Activated T-cell treated with anti-CD3 and anti-CD28 coated beads, Interleukin-2, amount 50 U/mL, for 1 hour (primary cell): Measurements from ENCODE around the gene INPP5A.
"Not testable (repeated sequence)": the region's sequence is repeated elsewhere in the genome, so short reads cannot be mapped to it uniquely, and the experiment has no call there.

Experiments
- DNase-seq: peaks from one replicate; pipeline ENCODE4 v3.0.0-alpha.2; 2020

The INPP5A gene, protein sequence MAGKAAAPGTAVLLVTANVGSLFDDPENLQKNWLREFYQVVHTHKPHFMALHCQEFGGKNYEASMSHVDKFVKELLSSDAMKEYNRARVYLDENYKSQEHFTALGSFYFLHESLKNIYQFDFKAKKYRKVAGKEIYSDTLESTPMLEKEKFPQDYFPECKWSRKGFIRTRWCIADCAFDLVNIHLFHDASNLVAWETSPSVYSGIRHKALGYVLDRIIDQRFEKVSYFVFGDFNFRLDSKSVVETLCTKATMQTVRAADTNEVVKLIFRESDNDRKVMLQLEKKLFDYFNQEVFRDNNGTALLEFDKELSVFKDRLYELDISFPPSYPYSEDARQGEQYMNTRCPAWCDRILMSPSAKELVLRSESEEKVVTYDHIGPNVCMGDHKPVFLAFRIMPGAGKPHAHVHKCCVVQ

DNA sequence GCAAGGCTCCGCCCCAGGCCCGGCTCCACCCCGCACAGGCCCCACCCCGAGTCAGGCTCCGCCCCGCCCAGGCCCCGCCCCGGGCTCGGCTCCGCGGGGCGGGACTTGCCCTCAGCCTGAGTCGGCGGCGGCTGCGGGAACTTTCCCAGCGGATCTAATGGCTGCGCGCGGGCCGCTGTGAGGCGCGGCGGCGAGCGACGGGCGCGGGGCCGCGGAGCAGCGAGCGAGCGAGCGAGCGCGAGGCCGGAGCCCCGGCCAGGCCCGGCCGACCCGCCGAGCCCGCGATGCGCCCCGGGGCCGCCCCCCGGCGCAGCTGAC lies at the start of gene INPP5A:
INPP5A (plus strand) TSS at position 104 of the 318 bp plus-strand sequence. CDS start 310 bp downstream, outside the sequence.
- DNase-seq: no peak

DNA sequence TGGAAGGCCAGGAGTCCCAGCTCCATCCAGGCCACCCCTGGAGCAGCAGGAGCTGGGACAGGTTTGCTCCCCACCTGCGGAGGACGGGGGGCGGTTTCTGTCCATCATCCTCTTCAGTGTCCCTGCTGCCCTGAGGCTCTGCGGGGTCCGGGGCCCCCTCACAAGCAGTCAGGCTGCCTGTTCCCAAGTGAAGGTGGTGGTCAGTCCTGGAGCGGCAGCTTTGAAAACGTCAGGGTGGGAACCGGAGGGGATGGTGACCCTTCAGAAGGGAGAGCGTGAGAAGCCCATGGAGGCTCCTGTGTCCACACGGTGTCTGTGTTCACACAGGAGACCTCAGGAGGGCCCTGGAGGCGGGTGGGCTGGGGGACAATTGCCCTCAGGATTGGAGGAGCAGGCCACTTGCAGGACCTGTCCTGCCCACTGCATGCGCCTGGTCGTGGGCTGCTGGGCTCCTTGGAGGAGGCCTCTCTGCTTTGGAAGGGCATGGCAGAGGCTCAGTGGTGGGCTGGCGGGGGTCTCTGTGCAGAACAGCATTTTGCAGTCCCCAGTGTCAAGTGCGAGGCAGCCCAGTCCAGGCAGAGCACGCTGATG lies 49.3 kb upstream of the INPP5A start:
- no peak for DNase-seq

DNA sequence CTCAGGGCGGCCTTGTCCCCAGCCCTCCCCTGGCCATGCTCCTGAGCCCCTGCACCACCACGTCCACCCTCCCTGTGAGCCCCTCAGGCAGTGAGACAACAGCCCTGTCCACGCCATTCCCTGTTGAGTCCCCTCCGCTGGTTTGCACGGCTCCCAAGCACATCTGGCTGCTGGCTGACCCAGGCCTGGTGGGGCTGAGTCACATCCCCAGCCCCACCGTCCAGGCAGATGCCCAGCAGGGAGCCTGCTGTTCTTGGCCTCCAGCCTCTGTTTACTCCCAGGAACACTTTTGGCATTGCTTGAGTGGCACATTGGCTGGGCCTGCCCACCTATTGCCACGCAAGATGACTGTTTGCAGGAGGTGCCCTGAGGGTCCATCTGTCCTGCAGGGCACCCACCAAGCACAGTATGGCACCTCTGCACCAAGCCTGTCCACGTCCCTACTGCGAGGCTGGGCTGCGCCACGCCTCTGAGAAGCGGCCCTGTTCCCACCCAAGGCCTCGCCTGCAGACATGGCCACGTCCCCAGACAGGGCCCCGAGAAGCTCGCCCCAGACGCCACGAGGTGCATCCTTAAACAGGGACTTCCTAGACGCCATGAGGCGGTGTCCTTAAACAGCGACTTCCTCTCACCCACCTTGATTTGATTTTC lies 48.4 kb upstream of the INPP5A start:
- DNase-seq: no peak

DNA sequence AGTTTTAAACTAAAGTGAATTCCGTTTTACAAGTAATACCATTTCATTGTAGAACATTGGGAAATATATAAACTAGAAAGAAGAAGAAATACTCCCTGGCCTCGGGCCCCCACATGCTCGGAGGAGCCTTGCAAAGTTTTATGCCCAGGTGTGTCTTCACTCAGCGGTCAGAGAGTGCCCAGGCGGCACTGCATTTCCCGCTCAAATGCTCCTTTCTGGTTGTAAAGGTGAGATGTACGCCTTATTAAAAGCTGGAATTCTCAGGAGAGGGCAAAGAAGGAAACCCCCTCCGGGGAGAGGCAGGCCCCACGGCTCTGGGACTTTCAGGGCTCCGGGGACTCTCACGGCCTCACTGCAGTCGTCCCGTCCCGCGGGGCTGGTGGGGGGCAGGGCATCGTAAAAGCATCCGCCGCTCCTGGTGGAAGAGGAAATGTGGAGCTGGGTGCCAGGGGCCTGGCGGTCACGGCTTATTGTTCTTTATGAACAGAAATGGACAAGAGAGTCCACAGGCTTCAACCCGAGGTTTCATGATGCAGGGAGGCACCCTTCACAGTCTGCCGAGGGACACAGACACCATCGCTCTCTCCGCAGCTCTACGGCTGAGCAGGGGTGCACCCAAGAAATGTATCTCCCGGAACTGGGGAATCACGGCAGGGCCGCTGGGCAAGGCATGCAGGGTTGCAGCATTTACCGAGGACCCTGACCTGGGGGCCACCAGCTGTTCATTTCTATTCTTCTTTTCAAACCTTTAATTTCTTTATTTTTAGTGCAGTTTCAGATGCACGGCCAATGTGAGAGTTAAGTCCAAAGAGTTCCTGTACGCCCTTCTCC lies 47.7 kb upstream of the INPP5A start:
- no peak for DNase-seq

DNA sequence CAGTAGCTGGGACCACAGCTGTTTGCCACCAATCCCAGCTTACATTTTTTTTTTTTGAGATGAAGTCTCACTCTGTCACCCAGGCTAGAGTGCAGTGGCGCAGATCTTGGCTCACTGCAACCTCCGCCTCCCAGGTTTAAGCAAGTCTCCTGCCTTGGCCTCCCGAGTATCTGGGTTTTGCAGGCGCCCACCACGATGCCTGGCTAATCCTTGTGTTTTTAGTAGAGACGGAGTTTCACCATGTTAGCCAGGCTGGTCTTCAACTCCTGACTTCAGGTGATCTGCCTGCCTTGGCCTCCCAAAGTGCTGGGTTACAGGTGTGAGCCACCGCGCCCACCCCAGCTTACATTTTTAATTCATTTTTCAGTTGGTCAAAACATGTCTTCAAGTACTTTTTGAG lies 46.1 kb upstream of the INPP5A start:
- DNase-seq: not testable (repeated sequence)

DNA sequence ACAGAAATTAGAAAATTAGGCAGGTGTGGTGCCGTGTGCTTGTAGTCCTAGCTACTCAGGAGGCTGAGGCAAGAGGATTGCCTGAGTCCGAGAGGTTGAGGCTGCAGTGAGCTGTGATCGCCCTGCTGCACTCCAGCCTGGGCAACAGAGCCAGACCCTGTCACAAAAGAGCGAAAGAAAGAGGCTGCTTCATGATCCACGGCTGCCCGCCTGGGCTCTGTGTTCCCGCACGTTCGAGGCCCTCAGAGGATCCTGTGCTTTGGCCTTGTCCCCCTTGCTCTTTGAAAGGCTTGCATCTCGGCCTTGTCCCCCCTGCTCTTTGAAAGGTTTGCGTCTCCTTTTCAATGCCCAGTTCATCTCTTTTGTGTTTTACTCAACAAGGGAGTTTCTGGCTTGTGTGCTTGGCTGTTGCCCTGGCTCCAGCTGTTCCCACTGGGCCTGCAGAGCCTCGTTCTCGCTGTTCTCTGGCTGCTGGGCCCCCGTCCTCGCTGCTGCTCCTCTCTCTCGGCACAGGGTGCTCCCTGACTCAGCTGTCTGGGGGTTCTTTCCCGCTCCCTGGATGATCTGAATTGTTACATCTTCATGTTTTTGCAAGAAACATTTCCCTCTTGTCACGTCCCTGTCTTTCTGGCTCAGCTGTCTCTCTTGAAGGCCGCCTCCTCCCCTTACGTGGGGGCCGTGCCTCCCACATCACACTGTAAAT lies 45.1 kb upstream of the INPP5A start:
- DNase-seq: no peak

DNA sequence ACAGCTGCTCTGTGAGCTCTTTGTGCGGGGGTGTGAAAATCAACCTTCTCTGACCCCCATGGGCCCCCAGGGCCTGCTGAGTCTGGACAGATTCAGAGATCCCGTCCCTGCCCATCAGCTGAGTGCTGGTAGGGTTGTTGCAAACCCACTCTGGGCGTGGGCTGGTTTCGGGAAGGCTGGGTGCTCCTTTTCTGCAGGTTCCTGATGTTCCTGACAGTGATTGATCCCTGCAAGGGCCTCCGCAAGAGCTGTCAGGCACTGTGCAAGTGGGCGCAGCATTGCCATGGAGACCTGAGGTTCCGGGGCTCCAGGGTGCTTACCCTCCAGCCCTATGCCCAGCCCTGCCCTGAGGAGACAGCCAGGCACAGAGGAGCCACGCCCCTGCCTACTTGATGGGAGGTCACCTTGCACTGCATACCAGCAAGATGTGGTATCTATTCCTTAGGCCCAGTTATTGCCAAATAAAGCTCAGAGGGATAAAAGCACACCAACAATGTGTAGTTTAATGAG lies 44.3 kb upstream of the INPP5A start:
- DNase-seq: no peak

DNA sequence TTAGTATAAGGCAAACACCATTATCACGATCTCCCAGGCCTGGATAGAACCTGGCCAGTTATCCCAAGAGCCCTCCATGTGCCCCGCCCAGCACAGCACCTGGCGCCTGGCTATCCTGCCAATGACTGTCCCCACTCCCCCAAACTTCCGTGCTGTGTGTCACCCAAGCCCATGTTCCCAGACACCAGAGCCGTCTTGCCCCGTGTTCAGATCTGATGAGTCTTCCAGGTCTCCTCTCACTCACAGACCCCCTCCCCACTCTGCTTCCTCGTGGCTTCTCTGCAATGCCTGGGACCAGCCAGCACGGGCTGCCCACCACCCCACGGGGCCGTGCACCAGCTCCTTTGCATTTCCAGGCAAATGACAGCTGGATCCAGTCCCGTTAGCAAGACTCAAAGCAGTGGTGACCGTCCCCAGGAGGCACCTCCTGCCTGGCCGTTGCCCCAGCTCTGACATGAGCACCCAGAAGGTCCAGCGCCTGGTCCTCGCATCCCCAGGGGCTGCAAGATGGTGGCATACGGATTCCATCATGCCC lies 43.8 kb upstream of the INPP5A start:
- DNase-seq: no peak

DNA sequence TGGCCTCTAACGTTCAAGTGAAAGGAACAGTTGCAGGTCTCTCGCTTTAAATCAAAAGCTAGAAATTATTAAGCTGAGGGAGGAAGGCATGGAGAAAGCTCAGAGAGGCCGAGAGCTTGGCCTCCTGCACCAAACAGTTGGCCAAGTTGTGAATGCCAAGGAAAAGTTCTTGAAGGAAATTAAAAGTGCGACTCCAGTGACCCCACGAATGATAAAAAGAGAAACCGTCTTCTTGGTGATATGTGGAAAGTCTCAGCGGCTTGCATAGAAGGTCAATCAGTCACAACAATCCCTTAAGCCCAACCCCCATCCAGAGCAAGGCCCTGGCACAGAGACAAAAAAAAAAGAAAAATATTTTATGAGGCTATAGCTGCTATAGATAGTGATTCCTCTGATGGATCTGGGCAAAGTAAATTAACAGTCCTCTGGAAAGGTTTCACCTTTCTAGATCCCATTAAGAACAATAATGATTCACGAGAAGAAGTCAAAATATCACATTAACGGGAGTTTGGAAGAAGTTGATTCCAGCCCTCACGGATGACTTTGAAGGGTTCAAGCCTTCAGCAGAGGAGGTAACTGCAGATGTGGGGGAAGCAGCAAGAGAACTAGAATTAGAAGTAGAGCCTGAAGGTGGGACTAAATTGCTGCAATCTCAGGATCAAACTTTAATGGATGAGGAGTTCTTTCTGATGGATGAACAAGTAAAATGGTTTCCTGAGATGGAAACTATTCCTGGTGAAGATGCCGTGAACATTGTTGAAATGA lies 42.5 kb upstream of the INPP5A start:
- no peak for DNase-seq

DNA sequence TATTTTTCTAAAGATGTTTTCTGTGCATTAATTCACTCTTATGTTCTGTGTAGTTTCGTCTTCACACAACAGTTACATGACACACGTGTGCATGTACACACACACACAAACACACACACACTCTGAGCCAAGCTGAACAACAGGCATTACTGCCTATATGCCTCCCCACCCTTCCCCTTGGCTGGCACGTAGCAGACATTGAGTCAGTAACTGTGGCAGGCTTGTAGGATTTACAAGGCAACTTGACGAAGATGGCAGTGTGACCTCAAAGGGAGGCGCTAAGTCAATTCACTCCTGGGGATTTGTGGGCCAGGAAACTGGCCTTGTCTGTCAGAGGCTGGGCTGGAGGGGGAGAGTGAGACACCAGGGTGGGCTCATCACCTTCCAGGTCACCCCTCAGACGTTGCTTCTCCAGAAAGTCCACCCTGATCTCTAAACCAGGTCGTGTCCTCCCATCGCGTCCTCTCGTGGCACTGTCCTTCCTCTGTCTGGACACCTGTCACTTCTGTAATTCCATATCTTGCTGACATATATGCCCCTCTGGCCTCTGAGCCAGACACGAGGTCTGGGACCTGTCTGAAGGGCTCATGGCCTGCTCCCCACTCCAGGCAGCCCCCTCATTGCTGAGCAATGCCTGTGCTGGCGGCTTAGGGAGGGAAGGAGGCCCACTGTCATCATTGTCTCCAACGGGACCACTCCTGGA lies 41.1 kb upstream of the INPP5A start:
- DNase-seq: no peak

DNA sequence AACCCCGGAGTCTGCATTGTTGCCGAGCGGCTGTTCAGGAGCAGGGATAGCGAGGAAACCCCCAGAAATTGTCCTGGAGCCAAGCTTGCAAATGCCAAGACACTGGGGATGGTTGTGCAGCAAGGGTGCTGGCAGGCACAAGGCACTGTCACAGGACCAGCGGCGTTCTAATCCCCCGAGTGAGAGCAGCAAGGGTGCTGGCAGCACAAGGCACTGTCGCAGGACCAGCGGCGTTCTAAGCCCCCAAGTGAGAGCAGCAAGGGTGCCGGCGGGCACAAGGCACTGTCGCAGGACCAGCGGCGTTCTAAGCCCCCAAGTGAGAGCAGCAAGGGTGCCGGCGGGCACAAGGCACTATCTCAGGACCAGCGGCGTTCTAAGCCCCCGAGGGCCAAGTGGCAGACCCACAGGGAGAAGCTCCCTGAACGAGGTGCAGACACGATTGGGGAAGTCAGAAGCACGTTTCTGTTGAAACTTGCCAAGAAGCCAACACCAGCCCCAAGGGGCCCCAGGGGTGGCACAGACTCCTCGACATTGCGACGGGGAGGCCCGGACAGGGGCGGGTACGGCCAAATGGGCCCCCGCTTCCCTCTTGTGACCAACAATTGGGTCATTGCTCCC lies 40.4 kb upstream of the INPP5A start:
- no peak for DNase-seq

DNA sequence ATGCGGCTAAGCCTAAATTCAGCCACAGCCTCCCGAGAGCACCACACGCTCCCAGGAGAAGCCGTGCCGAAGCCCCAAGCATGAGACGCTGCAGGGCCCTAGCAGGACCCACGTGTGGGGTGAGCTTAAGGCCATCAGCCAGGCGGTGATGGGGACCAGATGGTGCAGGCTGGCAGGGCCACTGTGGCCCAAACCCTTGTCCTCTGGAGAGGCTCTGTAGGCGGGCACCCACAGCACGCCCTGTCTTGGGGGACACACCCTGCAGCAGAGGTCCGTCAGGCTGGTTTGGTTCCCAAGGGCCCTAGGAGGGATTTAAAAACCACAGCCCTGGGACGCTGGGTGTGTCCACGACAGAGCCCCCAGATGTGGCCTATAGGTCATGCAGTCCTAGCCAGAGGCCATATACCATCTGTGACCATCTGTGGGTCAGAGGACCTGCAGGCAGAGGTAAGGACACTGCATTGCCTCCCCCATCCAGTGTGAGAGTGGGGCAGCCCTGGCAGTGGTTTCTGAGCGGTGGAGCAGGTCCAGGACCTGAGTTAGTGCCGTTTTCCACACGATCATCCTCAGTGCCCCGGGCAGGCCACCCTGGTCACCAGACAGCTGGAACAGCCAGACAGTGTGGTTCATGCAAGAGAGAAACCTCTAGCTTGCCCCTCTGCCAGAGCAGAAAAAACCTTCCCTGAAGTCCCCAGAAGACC lies 39.6 kb upstream of the INPP5A start:
- no peak for DNase-seq

DNA sequence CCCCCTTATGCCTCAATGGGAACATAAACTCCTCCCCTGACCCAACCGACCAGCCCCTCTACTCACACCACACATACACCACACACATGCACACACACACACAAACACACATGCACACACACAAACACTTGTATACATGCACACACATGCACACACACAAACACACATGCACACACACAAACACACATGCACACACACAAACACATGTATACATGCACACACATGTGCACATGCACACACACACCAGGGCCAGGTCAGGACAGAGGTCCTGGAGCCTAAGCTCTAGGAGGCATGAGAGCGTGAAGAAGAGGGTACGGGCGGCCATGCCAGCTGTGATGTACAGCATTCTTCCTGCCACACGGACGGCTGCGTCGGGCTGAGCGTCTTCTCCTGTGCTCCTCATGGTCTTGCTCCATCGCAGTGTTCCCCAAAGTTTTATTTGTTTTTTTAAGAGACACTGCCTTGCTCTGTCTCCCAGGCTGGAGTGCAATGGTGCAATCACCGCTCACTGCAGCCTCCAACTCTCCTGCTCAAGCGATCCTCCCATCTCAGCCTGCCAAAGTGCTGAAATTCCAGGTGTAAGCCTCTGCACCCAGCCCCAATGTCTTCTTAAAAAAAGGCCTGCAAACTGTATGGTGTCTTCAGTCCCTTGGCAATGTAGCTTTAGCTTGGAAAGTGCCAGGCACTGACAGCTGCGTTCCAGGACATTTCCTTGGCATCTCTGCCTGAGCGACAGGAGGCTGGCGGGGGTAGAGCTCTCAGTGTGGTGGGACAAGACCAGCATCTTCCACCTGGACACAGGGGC lies 38.8 kb upstream of the INPP5A start:
- DNase-seq: no peak

DNA sequence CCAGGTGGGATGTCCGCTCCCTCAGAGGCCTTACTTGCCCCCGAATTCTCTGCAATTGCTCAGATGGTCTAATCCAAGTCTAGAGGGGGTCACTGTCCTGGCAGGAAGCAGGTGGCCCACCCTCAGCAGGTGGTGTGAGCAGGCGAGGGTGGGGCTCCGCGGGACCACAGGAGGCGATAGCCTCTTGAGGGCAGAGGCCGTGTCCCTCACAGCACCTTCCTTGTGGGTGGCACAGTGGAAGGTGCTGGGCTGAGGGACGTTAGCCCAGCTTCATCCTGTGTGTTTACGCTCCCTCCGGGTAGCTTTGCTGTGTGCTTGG lies 38.3 kb upstream of the INPP5A start:
- DNase-seq: no peak

DNA sequence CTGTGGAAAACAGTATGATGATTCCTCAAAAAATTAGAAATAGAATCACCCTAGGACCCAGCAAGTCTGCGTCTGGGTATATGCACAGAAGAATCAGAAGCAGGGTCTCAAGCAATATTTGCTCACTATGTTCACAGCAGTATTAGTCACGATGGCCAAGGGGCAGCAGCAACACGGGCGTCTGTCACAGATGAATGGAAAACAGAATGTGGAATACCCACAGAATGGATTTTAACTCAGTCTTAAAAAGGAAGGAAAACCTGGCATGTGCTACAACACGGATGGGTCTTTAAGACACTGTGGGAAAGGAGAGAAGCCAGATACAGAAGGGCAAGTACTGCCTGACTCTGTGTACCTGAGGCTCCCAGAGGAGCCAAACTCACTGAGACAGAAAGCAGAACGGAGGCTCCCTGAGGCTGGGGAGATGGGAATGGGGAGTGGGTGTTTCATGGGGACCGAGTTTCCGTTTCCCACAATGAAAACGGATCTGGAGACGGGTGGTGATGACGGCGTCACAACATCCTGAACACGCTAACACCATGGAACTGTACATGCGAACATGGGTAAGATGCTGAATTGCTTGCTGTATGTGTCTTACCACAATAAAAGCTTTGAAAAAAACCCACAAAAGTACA lies 36.7 kb upstream of the INPP5A start:
- no peak for DNase-seq

DNA sequence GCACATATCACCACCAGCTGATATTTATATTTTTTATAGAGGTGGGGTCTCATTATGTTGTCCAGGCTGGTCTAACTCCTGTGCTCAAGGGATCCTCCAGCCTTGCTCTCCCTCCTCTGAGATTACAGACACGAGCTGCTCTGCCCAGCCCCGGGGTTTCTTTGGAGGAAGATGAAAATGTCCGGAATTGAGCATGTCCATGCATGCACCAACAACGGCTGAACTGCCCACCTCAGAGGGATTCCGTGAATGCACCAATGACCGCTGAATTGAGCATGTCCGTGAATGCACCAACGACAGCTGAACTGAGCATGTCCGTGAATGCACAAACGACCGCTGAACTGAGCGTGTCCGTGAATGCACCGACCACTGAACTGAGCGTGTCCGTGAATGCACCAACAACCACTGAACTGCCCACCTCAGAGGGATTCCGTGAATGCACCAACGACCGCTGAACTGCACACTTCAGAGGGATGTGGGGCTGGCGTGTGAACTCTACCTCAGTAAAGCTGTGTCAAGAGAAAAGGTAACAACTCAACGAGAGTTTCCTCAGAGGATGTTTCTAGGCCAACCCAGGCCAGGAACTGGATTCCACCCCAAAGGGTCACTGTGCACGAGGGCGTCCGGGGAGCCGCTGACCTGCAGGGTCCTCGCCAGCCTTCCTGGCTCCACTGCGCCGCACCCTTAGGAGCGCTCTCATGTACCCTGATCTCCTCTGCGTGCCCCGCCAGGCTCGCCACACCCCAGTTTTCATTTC lies 34.9 kb upstream of the INPP5A start:
- DNase-seq: no peak

DNA sequence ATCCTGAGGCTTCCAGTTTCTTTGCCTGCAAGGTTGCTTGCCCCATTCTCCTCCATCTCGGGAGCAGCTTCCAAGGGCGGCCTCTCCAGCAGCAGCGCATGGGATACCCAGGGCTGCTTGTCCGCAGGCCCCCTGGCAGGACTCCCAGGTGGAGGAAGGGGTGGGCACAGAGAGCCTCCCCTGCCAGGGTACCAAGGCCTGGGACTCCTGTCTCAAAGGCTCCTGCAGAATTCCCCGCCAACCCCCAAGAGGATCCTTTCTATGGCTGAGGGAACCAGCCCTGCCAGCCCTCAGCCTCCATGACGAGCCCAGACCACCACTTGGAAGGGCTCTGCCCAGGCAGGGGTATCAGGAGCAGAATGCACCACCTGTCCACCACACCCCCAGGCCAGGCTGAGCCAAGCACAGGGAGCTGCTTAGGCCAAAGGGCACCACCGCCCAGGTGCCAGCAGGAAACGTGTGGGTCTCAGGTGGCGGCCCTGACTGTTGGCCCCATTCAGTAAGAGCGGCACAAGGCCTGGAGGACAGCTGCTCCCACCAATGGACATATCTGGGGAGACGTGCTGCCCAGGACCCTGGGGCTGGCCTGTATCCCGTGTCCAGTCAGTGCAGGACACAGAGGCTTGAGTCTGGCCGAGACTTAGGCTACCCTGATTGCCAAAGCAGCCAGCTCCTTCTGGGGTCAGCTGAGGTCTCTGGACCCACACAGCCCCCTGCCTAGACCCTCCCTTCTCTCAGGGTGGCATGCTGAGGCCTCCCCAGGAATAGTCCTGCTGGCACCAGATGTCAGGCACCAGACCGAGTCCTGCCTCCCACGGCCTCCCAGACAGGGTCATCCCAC lies 33.8 kb upstream of the INPP5A start:
- DNase-seq: no peak
